Retina (tissue), 1 donor: Measurements from ENCODE around the gene LRATD1.
A peak's percentile ranks its signal among the peaks of the same experiment; 100 is the strongest.

ENCODE experiments used
- DNase-seq: peaks from one replicate; pipeline ENCODE4 v3.0.0-alpha.2; 2016

LRATD1 gene

DNA sequence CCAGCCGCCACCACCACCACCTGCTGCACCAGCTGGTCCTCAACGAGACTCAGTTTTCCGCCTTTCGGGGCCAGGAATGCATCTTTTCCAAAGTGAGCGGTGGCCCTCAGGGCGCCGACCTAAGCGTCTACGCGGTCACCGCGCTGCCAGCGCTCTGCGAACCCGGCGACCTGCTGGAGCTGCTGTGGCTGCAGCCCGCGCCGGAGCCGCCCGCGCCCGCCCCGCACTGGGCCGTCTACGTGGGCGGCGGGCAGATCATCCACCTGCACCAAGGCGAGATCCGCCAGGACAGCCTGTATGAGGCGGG, 1.6 kb downstream of the LRATD1 start:
- no peak for DNase-seq

DNA sequence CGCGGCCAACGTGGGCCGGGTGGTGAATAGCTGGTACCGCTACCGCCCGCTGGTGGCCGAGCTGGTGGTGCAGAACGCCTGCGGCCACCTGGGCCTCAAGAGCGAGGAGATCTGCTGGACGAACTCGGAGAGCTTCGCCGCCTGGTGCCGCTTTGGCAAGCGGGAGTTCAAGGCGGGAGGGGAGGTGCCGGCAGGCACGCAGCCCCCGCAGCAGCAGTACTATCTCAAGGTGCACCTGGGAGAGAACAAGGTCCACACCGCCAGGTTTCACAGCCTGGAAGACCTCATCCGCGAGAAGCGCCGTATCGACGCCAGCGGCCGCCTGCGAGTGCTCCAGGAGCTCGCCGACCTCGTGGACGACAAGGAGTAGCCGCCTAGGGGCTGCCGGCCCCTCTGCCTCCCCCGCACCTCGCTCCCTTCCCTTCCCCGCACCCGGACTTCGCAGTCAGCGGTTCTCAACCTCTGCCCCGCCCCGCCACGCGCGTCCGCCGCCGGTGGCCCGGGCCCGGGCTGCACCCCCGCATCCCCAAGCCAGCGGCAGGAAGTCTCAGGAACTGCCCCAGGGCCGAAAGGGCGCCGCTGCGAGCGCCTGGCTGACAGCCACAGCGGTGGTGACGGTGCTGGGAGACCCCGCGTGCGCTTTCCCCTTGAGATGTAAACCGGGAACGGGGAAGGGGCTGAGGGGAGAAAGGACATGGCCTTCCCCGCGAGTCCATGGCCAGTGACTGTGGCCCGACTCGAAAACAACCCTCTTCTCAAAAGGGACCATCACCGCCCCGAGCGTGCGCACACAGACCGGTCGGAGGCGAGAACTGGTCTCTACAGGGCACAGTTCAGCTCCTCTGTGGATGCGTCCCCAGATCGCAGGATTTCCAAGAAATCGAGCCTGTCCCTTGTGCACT, 2.2 kb downstream of the LRATD1 start:
- peak; percentile 96 for DNase-seq

DNA sequence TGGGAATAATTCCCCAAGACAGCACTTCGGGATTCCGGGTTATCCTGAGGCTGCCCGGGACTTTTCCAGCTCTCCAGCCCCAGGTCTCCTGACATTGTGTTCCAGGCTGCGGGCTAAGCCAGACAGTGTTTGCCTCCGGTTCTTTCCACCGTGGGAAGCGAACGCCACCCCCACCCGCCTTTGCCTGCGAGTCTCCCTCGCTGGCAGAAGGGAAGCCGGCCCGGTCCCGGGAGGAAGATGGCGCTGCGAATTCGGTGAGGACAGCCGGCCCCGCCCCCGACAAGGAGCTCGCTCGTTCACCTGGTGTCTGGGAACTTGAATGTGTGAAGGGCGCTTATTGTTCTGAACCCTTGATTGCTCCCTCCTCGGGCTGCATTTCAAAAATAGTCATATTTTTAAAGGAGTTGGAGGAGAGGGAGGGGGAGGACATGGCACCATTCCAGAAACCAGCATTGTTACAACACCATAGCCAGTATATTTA, 2.9 kb downstream of the LRATD1 start:
- peak; percentile 89 for DNase-seq

DNA sequence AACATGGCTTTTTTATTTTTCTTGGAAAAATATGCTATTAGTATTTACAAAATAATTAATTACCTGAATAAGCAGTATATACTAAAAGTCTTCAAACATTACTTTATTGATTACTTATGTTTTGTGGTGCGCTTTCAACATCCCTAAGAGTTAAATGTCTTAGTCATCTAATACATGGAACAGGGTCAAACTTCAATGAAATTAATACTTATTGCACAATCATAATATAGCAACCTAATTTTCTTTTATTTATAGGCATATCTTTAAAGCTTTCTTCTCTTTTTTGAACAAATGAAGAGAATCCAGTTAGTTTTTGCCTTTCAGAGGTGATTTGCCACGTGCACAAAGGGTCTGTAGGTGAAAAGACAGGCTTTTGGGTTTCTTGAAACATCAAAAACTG, 6.0 kb downstream of the LRATD1 start:
- no peak for DNase-seq

DNA sequence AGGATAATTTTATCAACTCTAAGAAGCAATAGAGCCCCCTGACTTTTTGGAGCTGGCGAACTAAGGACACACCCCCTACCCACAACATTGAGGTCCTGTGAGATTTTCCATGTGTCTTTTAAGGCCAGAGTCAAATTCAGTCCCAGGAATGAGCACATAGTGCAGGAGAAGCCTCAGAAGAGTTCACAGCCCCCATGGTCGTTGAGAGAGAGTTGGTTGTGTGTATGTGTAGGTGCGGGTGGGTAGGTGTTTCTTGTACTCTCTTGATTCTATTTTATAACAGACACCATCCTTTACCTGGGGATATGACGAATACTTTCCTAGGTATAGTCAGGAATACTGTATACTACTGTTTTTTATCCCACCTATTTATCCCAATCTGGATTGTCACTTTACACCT, 8.6 kb downstream of the LRATD1 start:
- no peak for DNase-seq

DNA sequence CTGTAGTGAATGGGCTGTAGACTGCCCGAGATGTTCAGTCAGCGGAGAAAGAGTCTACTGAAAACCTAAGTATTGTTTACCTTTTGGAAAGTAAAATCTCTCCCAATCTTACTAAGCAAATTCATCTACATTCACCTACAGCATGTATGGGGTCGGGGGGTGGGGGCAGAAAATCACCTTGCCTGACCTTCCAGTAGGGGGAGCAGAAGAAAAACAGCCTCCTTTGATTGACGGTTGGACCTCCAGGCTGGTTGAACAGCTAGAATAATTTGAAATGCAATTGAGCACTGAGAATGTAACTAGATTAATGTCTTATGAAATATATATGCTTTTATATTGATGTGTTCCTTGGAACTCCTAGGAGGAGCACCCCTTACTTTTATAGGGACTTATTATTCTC, 10.0 kb downstream of the LRATD1 start:
- no peak for DNase-seq

DNA sequence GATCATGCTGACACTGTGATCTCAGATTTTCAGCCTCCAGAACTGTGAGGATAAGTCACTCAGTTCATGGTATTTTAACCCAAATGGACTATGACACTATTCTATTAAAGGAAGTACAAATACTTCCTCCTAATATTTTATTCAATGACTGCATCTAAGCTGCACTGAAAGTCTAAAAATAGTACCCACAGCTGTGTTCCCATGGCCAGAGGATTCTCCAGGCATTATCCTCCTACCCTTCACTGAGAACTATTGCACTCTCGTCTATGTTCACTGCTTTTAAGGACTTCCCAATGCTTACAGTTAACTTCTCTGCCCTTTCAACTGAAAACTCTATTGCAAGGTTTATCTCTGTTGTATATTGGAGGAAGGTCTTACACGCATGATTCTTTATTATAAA, 15.2 kb downstream of the LRATD1 start:
- DNase-seq = no peak

DNA sequence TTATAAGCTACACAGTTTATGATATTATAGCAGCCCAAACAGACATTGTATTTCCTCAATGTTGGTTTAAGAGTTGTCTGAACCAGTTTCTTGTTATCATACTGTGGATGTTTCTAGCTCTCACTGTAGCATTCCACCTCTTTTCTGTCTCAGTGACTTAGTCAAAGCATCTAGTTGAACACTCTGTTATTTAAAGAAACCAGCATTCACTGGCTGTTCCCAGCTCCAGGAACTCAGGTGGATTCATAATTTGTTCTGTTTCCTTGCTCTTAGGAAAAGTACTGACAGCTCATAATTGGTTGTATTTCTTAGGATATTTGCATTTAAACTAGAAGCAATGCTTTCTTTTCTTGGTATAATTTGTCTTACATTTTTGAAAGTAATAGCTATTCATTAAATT, 17.5 kb downstream of the LRATD1 start:
- no peak for DNase-seq

DNA sequence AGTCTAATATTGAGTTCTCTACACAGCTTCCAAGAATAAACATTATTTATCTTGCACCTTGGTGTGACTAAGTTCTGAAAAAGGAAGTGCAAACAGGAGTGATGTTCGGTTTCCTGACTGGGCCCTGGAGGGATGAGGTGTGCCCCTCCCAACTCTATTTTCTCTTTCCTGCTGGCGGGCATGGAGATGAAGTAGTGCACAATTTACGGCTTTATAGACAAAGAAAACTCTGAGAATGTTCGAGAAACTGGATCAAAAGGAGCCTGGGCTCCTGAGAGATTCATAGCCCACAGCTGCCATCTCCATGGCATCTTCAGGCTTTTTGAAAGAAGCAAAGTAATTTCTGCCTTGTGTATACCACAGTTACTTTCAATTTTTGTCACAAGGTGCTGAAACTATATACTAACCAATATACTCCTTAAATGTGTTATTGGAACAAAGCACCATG, 22.3 kb downstream of the LRATD1 start:
- DNase-seq = no peak

DNA sequence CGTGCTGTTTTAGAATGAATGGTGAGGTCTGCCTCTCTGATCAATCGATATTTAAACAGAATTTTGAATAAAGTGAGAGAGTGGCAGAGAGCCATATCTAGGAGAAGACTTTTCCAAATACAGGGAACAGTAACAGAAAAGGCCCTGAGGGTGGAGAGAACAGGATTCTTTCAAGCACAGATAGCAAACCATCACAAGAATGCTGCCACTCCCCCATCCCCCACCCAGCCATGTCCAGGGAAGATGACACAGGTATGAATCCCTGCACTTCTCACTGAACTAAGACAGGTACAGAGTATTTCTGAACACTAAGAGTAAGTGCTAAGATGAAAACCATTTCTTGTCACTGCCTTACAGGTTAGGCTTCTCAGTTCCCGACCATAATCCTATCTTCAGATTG, 23.6 kb downstream of the LRATD1 start:
- no peak for DNase-seq

DNA sequence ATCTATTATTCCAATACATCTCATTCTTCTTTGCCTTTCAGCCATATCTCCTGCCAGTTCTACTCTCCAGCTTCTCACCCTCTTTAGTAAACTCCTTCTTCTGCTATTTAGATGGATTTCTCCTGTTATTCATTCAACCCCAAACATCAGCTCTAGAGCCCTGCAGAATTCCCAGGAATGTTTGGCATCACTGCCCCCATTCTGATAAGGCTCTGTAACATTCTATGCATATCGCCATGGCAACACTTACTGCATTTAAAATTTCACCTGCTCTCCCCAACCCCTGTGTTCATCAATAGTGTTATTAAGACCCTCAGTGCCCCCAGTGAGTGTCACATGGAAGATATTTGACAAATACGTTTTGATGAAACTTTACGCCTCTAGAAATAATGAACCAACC, 28.6 kb downstream of the LRATD1 start:
- no peak for DNase-seq

DNA sequence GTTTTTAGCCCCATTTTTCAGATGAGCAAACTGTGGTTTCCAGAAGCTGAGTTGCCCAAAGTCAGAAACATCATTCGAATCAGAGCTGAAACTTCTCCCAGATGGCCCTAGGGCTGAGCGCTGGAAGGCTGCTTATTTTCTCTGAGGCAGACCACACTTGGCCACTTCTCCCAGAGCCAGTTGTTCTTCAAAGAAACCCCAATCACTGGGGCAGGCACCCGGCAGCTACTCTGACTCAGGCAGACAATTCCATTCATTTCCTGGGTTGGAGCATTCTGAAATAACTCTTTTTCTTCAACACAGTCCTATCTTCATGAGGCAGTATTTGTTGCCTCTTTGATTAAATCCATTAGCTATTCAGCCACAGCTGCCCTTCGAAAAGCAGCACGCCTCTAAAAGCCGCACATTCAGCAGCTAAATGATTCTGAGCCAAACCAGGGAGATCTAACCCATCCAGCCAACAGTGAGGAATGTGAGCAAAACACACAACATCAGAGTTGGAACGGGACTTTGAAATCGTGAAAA, 40.9 kb downstream of the LRATD1 start:
- peak; percentile 6 for DNase-seq

DNA sequence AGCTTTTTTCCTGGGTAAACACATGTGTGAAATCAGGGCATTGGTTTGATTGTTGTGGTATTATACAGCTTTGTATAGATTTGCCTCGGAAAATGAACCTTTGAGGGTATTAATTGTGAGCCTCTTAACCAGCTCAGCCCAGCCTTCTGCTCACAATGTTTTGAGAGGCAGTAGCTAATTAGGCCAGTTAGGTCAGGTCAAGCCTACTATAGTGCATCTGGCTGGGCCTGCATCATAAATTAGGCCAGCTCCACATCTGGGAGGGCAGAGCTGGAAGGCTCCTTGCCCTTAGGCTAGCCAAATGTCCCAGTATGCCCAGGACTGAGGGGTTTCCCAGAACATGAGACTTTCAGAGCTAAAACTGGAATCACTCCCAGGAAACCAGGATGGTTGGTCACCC, 43.0 kb downstream of the LRATD1 start:
- peak; percentile 15 for DNase-seq

DNA sequence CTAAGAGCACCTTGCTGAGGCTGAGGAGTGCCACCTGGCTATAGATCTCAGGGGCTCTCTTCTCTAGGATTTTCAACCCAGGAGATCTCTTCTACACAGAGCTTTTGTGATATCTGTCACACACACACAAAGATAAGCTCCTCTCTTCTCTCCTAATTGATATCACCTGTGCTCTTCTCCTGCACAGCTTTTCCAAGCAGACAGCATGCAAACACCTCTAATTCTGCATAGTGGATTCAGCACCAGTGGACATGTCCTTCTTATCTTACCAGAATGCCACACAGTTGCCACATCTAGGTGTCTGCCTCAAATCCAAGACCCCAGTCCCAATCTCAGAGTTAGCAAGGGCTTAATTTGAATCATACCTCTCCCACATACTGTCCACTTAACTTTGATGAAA, 43.9 kb downstream of the LRATD1 start:
- DNase-seq = no peak

DNA sequence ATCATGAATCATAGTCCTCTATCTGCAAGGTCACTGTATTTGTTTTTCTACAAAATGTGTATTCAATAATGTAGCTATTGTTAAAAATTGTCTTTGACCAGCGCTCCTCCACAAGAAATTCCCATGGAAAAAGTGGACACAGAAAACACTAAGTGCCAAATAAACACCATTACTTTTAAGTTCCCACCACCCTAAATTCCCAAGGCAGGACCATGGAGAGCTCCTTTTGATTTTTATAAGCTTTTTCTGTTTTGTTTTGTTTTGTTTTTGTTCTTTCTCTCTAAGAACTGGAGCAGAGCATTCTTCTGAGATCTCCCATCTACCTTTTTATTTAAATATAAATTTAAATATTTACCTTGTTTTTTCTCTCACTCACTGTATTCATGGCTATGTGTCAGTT, 44.5 kb downstream of the LRATD1 start:
- DNase-seq = no peak

DNA sequence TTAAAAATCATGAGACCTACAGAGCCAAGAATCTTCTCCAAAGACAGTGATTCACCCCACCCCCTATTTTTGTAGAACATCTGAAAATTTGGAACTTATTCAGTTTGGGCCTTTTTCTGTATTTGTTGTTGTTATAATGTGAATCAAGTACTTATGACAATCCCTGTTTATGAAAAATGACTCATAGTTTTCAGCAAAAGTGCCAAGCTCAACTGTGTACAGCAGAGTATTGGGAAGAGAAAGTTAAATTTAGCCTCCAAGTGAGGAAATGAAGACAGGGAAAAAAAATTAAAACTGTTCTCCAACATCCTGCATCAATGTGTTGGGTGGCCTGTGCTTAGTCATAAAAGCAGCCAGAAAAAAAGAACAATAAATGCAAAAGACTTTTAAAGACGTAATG, 46.2 kb downstream of the LRATD1 start:
- no peak for DNase-seq

DNA sequence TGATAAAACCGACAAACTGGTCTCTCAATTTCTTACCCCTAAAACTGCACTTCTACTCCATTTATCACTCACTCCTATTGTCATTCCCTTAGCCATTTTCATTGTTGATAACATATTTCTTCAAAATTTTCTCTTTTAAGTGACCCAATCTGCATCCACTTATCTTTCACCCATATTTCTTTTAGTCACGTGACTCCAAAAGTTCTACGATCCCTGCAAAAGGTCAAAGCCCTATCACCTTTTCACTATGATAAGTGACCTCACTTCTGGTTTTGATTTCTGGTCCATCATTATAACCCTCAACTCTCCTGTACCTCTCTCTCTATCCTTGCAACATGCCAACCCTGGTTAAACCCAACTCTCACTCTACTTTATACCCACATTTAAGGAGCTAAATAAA, 49.1 kb downstream of the LRATD1 start:
- DNase-seq = no peak
